ENCODE results near the gene LAGE3. TPM values are rescaled to one million over a fixed set of nuclear protein-coding genes. Genes with fewer than 3 reads are reported as not detected.

Gene LAGE3
- polyA plus RNA-seq, 1 donor (not counting 4 experiments of a cell fraction or from before 2014, with no cell fraction given), result 9.3 TPM

DNA sequence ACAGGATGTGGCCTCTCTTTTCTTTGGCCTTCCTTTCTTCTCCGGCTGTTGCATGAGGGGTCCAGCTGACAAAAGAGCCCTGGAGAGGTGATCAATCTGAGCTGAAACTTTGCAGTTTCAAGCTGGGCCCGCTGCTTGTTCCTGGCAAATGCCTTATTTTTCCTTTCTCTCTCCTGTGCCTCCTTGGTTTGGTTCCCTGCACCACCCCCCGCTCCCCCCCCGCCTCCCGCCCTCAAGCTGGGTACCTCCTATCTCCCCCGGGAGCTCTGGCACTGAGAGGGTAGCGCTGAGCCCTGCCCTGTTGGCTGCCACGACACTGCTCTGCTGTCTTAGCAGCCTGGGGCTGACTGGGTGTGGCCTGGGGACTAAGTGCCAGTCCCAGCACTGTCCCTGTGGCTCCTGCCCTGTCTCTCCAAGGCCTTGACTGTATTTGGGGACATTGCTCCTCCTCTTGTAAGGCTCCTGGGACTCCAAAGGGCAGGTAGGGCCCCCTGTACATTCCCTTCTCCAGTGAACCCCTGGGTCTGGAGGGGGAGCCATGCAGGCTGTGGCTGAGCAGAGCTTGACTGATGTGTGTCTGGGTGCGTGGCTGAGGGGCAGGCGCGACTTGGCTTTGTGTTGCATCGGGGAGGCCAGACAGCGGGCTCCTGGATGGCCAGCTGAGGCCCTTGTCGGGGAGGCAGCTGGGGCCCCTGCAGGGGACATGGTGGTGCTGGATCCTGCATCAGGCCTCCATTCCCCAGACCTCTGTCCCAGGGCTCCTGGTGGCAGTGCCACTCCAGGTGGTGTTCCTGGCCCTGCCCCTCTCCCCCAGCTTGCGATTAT lies 19.9 kb downstream of the LAGE3 start:
- Histone ChIP-seq H3K36me3 (ENCODE audit: control insufficient read depth in 2 of 2, extremely low read depth in 1 of 2, insufficient read depth in 2 of 2, low read length in 2 of 2) (peaks cover 0 to 3% of the 10 kb centered on the region in 2 experiments), H3K4me2 (ENCODE audit: control insufficient read depth, extremely low read depth, insufficient read depth, low read depth, low read length) (peak overlapping the region; percentile 66), H3K27me3 (ENCODE audit: control insufficient read depth, extremely low read depth, insufficient read depth, low read length) (no peaks in the 10 kb centered on the region), H3K4me1 (ENCODE audit: control insufficient read depth, extremely low read depth, insufficient read depth, low read length) (peaks cover 4% of the 10 kb centered on the region), H3K79me2 (ENCODE audit: control insufficient read depth, insufficient read depth, low read length) (peaks cover 8% of the 10 kb centered on the region), H3K27ac (ENCODE audit: control insufficient read depth, insufficient read depth, low read length) (no peak overlapping the region), H3K9me3 (ENCODE audit: control insufficient read depth, low read depth, low read length) (no peaks in the 10 kb centered on the region), H3K9ac (ENCODE audit: control insufficient read depth, extremely low read depth, insufficient read depth, low read length) (peak overlapping the region; percentile 41), H3K4me3 (ENCODE audit: control insufficient read depth in 2 of 3, extremely low read depth in 1 of 3, insufficient read depth in 2 of 3, low read depth in 1 of 3, low read length in 3 of 3) (peak overlapping the region; percentile 48 to 62 (median 51)), H4K20me1 (ENCODE audit: control insufficient read depth, extremely low read depth, insufficient read depth, low read length) (no peaks in the 10 kb centered on the region), H2AFZ (ENCODE audit: control insufficient read depth, low read length) (no peak overlapping the region), H3K9me1 (ENCODE audit: control insufficient read depth, extremely low read depth, insufficient read depth, low read length) (no peaks in the 10 kb centered on the region)
- FAIRE-seq (no peak), DNase-seq (ENCODE audit: low read depth, low spot score) (no peak)
- TF ChIP-seq, protein P1, sequence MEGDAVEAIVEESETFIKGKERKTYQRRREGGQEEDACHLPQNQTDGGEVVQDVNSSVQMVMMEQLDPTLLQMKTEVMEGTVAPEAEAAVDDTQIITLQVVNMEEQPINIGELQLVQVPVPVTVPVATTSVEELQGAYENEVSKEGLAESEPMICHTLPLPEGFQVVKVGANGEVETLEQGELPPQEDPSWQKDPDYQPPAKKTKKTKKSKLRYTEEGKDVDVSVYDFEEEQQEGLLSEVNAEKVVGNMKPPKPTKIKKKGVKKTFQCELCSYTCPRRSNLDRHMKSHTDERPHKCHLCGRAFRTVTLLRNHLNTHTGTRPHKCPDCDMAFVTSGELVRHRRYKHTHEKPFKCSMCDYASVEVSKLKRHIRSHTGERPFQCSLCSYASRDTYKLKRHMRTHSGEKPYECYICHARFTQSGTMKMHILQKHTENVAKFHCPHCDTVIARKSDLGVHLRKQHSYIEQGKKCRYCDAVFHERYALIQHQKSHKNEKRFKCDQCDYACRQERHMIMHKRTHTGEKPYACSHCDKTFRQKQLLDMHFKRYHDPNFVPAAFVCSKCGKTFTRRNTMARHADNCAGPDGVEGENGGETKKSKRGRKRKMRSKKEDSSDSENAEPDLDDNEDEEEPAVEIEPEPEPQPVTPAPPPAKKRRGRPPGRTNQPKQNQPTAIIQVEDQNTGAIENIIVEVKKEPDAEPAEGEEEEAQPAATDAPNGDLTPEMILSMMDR (optimal IDR thresholded peaks at IDR 0.05 in 1 of 3, IDR thresholded peaks at IDR 0.05 in 1 of 3, conservative IDR thresholded peaks at IDR 0.05 in 1 of 3; ENCODE audit: extremely low read depth in 1 of 3, insufficient read depth in 2 of 3, low read length in 3 of 3), result no peak
- dilution Hi-C loops (cut with MboI; ENCODE audit: extremely low pct_ligation_motif_present, low sequenced_read_pairs), result no loop called here

DNA sequence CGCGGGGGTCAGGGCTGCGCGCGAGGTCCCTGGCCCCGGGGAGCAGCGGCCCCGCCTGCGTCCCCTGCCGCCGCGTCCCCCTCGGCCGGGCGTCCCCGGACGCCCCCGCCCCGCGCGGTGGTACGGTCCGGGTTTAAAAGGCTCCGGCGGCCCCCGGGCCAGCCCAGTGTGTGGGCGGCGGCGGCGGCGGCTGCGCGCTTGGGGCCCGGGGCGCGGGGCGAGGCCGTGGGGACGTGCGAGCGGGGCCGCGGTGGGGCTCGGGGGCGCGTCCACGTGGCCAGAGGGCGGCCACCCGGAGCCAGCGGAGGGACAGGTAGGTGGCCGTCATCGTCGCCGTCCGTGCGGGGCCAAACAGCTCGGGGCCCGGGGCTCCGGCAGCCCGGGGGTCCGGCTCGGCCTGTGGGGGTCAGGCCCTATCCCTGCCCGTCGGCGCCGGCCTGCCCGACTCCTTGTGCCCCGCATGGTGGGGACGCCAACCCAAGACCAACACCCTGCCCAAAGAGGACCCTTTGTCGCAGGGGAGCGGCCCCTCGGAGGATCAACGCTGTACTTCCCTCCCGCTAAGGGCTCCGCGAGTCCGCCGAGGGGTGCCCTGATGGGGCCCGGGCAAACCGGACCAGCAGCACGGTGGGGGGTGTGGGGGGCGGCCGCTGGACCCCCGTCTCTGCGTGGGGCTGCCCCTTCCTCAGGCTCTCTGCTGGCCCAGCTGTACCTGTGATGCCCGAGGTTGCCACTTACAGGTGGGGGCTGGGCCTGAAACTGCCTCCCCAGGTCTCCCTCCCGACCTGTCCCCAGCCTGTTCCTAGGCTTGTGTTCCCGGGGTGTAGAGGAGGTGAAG lies 20.7 kb downstream of the LAGE3 start, which contains the start of gene PLXNA3:
PLXNA3 (plus strand) TSS at position 166 of the 838 bp plus-strand sequence. CDS start 1,903 bp downstream, outside the sequence.
- no peak within 1 kb of the TSS for H2AFZ ChIP-seq (ENCODE audit: control insufficient read depth, low read length)
- TF ChIP-seq, protein P1 (optimal IDR thresholded peaks at IDR 0.05 in 1 of 3, IDR thresholded peaks at IDR 0.05 in 1 of 3, conservative IDR thresholded peaks at IDR 0.05 in 1 of 3; ENCODE audit: extremely low read depth in 1 of 3, insufficient read depth in 2 of 3, low read length in 3 of 3), result no peak
- no peak for TF ChIP-seq EZH2 (IDR thresholded peaks at IDR 0.05; ENCODE audit: low read length)
- no peak for DNase-seq (ENCODE audit: low read depth, low spot score)

More for the DNA sequence above, 20.7 kb downstream of the LAGE3 start, which contains the start of gene PLXNA3:
- Histone ChIP-seq H4K20me1 (ENCODE audit: control insufficient read depth, extremely low read depth, insufficient read depth, low read length) (no peaks in the 10 kb centered on the region), H3K36me3 (ENCODE audit: control insufficient read depth in 2 of 2, extremely low read depth in 1 of 2, insufficient read depth in 2 of 2, low read length in 2 of 2) (peaks cover 0 to 3% of the 10 kb centered on the region in 2 experiments), H3K9ac (ENCODE audit: control insufficient read depth, extremely low read depth, insufficient read depth, low read length) (peak within 1 kb of the TSS; percentile 41), H3K27me3 (ENCODE audit: control insufficient read depth, extremely low read depth, insufficient read depth, low read length) (no peaks in the 10 kb centered on the region), H3K4me1 (ENCODE audit: control insufficient read depth, extremely low read depth, insufficient read depth, low read length) (peaks cover 4% of the 10 kb centered on the region), H3K4me3 (ENCODE audit: control insufficient read depth in 2 of 3, extremely low read depth in 1 of 3, insufficient read depth in 2 of 3, low read depth in 1 of 3, low read length in 3 of 3) (peak within 1 kb of the TSS; percentile 48 to 62 (median 51)), H3K9me1 (ENCODE audit: control insufficient read depth, extremely low read depth, insufficient read depth, low read length) (no peaks in the 10 kb centered on the region), H3K27ac (ENCODE audit: control insufficient read depth, insufficient read depth, low read length) (no peak within 1 kb of the TSS), H3K79me2 (ENCODE audit: control insufficient read depth, insufficient read depth, low read length) (peaks cover 8% of the 10 kb centered on the region), H3K4me2 (ENCODE audit: control insufficient read depth, extremely low read depth, insufficient read depth, low read depth, low read length) (peak within 1 kb of the TSS; percentile 66), H3K9me3 (ENCODE audit: control insufficient read depth, low read depth, low read length) (no peaks in the 10 kb centered on the region)
- dilution Hi-C loops (cut with MboI; ENCODE audit: extremely low pct_ligation_motif_present, low sequenced_read_pairs), result no loop called here
- FAIRE-seq, result no peak
